GM12892 (cell line): ENCODE measurements around the gene DRC7.

Experiments used
- POLR2A ChIP-seq: IDR thresholded peaks from 2 replicates; pipeline ENCODE4 v1.6.1; 2011; ENCODE audit warnings: low read depth, low read length, control low read depth
- POLR2AphosphoS5 ChIP-seq: IDR thresholded peaks from 2 replicates; pipeline ENCODE4 v1.6.1; 2011; ENCODE audit warnings: low read depth, low read length, control low read depth

DNA sequence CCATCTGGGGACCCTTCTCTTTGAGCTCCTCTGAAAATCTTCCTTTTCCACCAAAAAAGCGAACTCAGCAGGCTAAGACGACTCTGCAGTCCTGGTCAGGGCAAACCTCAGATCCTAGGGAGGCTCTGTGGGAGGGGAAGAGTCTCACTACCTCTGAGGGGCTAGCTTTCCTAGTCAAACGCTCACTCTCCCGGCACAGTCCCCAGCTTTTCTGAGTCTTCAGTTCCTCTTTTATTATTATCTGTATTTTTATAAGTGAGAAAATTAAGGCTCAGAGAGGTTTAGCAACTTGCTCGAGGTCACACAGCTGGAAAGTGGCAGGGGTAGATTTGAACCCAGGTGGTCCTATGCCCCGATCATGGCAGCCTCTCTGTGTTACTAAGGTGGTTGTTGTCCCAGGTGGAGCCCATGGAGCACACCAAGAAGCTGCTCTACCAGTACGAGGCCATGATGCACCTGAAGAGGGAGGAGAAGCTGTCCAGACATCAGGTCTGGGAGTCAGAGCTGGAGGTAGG, 31.9 kb downstream of the DRC7 start:
- no peak for TF ChIP-seq POLR2AphosphoS5
- no peak for TF ChIP-seq POLR2A
